DND-41 (cell line): Measurements from ENCODE around the gene NGRN.

Experiments used
- ATAC-seq: fragments of 200-7000 bp; cut with Tn5 transposase; 3 replicates; pipeline ENCODE4 v1.9.1; 2021; ENCODE audit warnings: low read depth; ENCODE audit not compliant: insufficient read depth
- DNase-seq: peaks from one replicate; pipeline ENCODE4 v3.0.0-alpha.2; 2020
- H2AFZ ChIP-seq: 2 replicates; pipeline ENCODE4 v1.6.0; 2012; ENCODE audit warnings: low read depth, low read length
- H3K27ac ChIP-seq: 2 replicates; pipeline ENCODE4 v1.5.1; 2012; ENCODE audit warnings: low read length, inconsistent platforms
- H3K27me3 ChIP-seq: fragments of 200-600 bp; sonication (generic); 2 replicates; pipeline ENCODE4 v1.6.0; 2012; ENCODE audit warnings: low read length, mild to moderate bottlenecking, inconsistent platforms; ENCODE audit not compliant: insufficient read depth, poor library complexity
- H3K36me3 ChIP-seq: 2 replicates; pipeline ENCODE4 v1.5.1; 2012; ENCODE audit warnings: low read length, inconsistent platforms; ENCODE audit not compliant: insufficient read depth
- H3K4me1 ChIP-seq: 2 replicates; pipeline ENCODE4 v1.5.1; 2012; ENCODE audit warnings: mild to moderate bottlenecking, low read length; ENCODE audit not compliant: insufficient read depth
- H3K4me2 ChIP-seq: 2 replicates; pipeline ENCODE4 v1.6.0; 2012; ENCODE audit warnings: mild to moderate bottlenecking, moderate library complexity, low read length, inconsistent platforms; ENCODE audit not compliant: insufficient read depth
- H3K4me3 ChIP-seq, 2 experiments: fragments of 200-600 bp in 1 of 2; shearing (Covaris generic) in 1 of 2; 2 replicates each; pipeline ENCODE4 v1.5.1; 2012 to 2016; ENCODE audit warnings: inconsistent platforms in 2 of 2, low read length in 2 of 2, mild to moderate bottlenecking in 2 of 2, low read depth in 1 of 2, moderate library complexity in 1 of 2
- H3K79me2 ChIP-seq: 2 replicates; pipeline ENCODE4 v1.6.0; 2012; ENCODE audit warnings: low read length, inconsistent platforms; ENCODE audit not compliant: insufficient read depth
- H3K9ac ChIP-seq: 2 replicates; pipeline ENCODE4 v1.6.0; 2012; ENCODE audit warnings: low read depth, mild to moderate bottlenecking, inconsistent platforms, low read length, moderate library complexity
- H3K9me3 ChIP-seq: 2 replicates; pipeline ENCODE4 v1.5.1; 2012; ENCODE audit warnings: low read length, moderate library complexity, mild to moderate bottlenecking, inconsistent platforms; ENCODE audit not compliant: insufficient read depth, severe bottlenecking
- H4K20me1 ChIP-seq: 2 replicates; pipeline ENCODE4 v1.6.0; 2012; ENCODE audit warnings: low read length; ENCODE audit not compliant: insufficient read depth
- EZH2 ChIP-seq: IDR thresholded peaks from 3 replicates; pipeline ENCODE4 v1.6.1; 2012; ENCODE audit warnings: borderline replicate concordance, low read depth, mild to moderate bottlenecking, moderate library complexity, low read length, inconsistent platforms; ENCODE audit not compliant: severe bottlenecking
- TF ChIP-seq, protein P1 (sequence below): IDR thresholded peaks from 2 replicates; pipeline ENCODE4 v1.5.1; 2012; ENCODE audit warnings: borderline replicate concordance, low read length, moderate library complexity, mild to moderate bottlenecking; ENCODE audit not compliant: poor library complexity, severe bottlenecking; ENCODE audit errors: extremely low read depth

The NGRN gene

DNA sequence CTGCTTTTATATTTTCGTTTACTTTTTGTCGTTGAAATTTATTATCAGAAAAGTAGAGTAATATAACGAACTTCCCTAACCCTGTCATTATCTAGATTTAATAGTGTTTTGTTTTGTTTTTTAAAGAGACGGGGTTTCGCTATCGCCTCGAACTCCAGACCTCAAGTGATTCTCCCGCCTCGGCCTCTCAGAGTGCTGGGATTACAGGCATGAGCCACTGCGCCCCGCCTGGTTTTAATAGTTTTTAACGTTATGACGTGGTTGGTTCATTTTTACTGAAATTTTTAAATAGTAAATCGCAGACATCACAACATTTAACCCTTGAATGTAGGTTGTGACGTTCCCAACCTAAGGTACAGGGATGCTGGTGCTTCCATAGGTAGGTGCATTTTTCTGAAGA lies 1.0 kb downstream of the NGRN start:
- Histone ChIP-seq H4K20me1 (peaks cover 29% of the 10 kb centered on the region), H3K4me3 (peak overlapping the region; percentile 53 to 78), H3K9me3 (no peaks in the 10 kb centered on the region), H2AFZ (peak overlapping the region; percentile 74), H3K27ac (peak overlapping the region; percentile 95), H3K36me3 (peaks cover 31% of the 10 kb centered on the region), H3K9ac (peak overlapping the region; percentile 79), H3K4me1 (peaks cover 37% of the 10 kb centered on the region), H3K27me3 (no peaks in the 10 kb centered on the region), H3K4me2 (peak overlapping the region; percentile 81), H3K79me2 (peaks cover 71% of the 10 kb centered on the region)
- DNase-seq: no peak
- no peak for ATAC-seq
- TF ChIP-seq EZH2: no peak
- TF ChIP-seq, protein P1, sequence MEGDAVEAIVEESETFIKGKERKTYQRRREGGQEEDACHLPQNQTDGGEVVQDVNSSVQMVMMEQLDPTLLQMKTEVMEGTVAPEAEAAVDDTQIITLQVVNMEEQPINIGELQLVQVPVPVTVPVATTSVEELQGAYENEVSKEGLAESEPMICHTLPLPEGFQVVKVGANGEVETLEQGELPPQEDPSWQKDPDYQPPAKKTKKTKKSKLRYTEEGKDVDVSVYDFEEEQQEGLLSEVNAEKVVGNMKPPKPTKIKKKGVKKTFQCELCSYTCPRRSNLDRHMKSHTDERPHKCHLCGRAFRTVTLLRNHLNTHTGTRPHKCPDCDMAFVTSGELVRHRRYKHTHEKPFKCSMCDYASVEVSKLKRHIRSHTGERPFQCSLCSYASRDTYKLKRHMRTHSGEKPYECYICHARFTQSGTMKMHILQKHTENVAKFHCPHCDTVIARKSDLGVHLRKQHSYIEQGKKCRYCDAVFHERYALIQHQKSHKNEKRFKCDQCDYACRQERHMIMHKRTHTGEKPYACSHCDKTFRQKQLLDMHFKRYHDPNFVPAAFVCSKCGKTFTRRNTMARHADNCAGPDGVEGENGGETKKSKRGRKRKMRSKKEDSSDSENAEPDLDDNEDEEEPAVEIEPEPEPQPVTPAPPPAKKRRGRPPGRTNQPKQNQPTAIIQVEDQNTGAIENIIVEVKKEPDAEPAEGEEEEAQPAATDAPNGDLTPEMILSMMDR: no peak

DNA sequence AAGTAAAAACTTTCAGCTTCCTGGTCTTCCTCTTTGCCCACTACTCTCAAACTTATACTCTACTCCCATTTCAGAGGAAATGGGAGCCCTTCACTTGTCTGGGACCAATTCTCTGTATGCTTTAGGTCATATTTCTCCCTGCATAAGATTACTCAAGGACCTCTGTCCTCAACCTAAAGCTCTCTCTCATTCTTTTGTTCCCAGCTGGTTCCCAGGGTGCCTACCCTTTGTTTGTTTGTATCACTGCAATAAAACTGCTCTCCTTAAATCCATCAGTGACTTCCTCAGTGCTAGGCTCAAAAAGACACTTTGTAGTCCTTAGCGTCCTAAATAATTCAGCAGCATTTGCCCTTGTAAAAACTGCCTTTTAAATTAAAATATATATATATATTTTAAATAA lies 2.9 kb downstream of the NGRN start:
- no peak overlapping the region for H3K27ac ChIP-seq
- no peaks in the 10 kb centered on the region for H3K9me3 ChIP-seq
- peaks cover 81% of the 10 kb centered on the region for H3K79me2 ChIP-seq
- no peaks in the 10 kb centered on the region for H3K27me3 ChIP-seq
- peaks cover 37% of the 10 kb centered on the region for H3K4me1 ChIP-seq
- peaks cover 50% of the 10 kb centered on the region for H3K36me3 ChIP-seq
- H3K9ac ChIP-seq: no peak overlapping the region
- DNase-seq (no peak), ATAC-seq (no peak)
- TF ChIP-seq, protein P1: no peak
- no peak for TF ChIP-seq EZH2
- peaks cover 34% of the 10 kb centered on the region for H4K20me1 ChIP-seq
- H3K4me2 ChIP-seq: peak overlapping the region; percentile 81
- H2AFZ ChIP-seq: no peak overlapping the region
- peak overlapping the region in 1 of 2 experiments; percentile 24; a peak in 1 of 4 replicates for H3K4me3 ChIP-seq

DNA sequence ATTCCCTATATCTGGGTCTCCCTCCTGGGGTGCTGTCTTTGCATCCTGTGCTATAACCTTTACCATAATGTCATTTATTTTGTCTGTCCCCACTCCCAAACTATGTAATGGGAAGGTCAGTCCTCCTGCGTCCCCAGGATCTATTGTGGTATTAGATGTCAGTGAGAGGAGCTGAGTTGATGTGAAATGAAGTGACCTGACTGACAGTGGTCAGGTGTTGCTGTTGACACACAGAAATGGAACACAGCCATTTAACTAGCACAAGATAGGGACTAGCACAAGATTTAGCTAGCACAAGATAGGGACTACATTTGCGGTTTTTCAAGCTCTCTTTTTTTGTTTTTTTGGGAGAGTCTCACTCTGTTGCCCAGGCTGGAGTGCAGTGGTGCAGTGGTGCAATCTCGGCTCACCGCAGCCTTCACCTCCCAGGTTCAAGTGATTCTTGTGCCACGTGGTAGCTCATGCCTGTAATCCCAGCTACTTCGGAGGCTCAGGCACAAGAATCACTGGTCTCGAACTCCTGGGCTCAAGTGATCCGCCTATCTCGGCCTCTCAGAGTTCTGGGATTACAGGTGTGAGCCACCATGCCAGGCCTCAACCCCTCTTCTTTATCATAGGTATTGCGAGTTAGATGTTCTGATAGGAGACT lies 5.2 kb downstream of the NGRN start:
- no peak overlapping the region for H3K9ac ChIP-seq
- H4K20me1 ChIP-seq: peaks cover 34% of the 10 kb centered on the region
- no peak for DNase-seq
- no peak overlapping the region for H2AFZ ChIP-seq
- peaks cover 25% of the 10 kb centered on the region for H3K4me1 ChIP-seq
- no peaks in the 10 kb centered on the region for H3K9me3 ChIP-seq
- H3K4me3 ChIP-seq: no peak overlapping the region
- H3K27me3 ChIP-seq: no peaks in the 10 kb centered on the region
- H3K27ac ChIP-seq: no peak overlapping the region
- H3K36me3 ChIP-seq: peaks cover 55% of the 10 kb centered on the region
- peaks cover 67% of the 10 kb centered on the region for H3K79me2 ChIP-seq
- no peak for ATAC-seq
- no peak for TF ChIP-seq EZH2
- TF ChIP-seq, protein P1: no peak
- H3K4me2 ChIP-seq: no peak overlapping the region
